ENCODE results near the gene GALNT9.

Gene GALNT9

GRCh38 chr12:132346471-132347175 lies 17.2 kb upstream of the GALNT9 start:
- Histone ChIP-seq H3K4me1 (ENCODE audit: control insufficient read depth, insufficient read depth, low read depth, low read length) (no peaks in the 10 kb centered on the region), H2BK15ac (ENCODE audit: low read depth, poor library complexity, severe bottlenecking) (no peak overlapping the region)
- 79% methylated on average over 20 of the region's 20 CpGs for WGBS

GRCh38 chr12:132345561-132346200 lies 16.3 kb upstream of the GALNT9 start:
- H3K27me3 ChIP-seq (ENCODE audit: control insufficient read depth in 1 of 2, insufficient read depth in 1 of 2, low read length in 2 of 2), result peaks cover 0 to 87% of the 10 kb centered on the region in 2 experiments
- 87% methylated on average over 37 of the region's 37 CpGs for WGBS
- no peak overlapping the region for H2AFZ ChIP-seq (ENCODE audit: low read depth, low read length)
- DNase-seq, result no peak
- H3K4me2 ChIP-seq (ENCODE audit: low read length, poor library complexity, severe bottlenecking), result no peak overlapping the region
- H4K91ac ChIP-seq (ENCODE audit: low read length), result no peak overlapping the region
- H3K9ac ChIP-seq (ENCODE audit: low read length), result no peak overlapping the region
- H2AK5ac ChIP-seq (ENCODE audit: low read length, severe bottlenecking), result no peak overlapping the region
- no peaks in the 10 kb centered on the region for H3K9me3 ChIP-seq (ENCODE audit: control insufficient read depth, low read length)
- no peak overlapping the region for H3K14ac ChIP-seq (ENCODE audit: low read length in 2 of 2)
- H3K36me3 ChIP-seq (ENCODE audit: control insufficient read depth in 1 of 2, insufficient read depth in 2 of 2, low read depth in 1 of 2, low read length in 2 of 2), result no peaks in the 10 kb centered on the region
- no peak overlapping the region for H3K18ac ChIP-seq (ENCODE audit: low read depth in 1 of 2, low read length in 2 of 2)
- H3K4me1 ChIP-seq (ENCODE audit: control insufficient read depth, insufficient read depth, low read depth, low read length), result no peaks in the 10 kb centered on the region
- no peak overlapping the region for H3K4me3 ChIP-seq (ENCODE audit: insufficient read depth in 1 of 2, low read depth in 1 of 2, low read length in 2 of 2)
- H2BK120ac ChIP-seq (ENCODE audit: low read depth, low read length), result no peak overlapping the region
- H2BK15ac ChIP-seq (ENCODE audit: low read depth, poor library complexity, severe bottlenecking), result no peak overlapping the region
- H2BK12ac ChIP-seq (ENCODE audit: low read length in 2 of 2), result no peak overlapping the region
- H3K23ac ChIP-seq (ENCODE audit: low read length in 2 of 2), result no peak overlapping the region
- H2BK5ac ChIP-seq (ENCODE audit: low read depth, low read length, poor library complexity, severe bottlenecking), result no peak overlapping the region
- H3K79me1 ChIP-seq (replicated peaks; ENCODE audit: low read length, poor library complexity, severe bottlenecking), result no peaks in the 10 kb centered on the region
- no peak overlapping the region for H4K8ac ChIP-seq (ENCODE audit: low read length)
- H3K27ac ChIP-seq (ENCODE audit: low read length, poor library complexity, severe bottlenecking), result no peak overlapping the region
- H3K4ac ChIP-seq (ENCODE audit: low read depth in 1 of 2, low read length in 2 of 2), result no peak overlapping the region

More at GRCh38 chr12:132346471-132347175, 17.2 kb upstream of the GALNT9 start:
- H3K9me3 ChIP-seq (ENCODE audit: control insufficient read depth, low read length), result no peaks in the 10 kb centered on the region
- no peak overlapping the region for H3K4me2 ChIP-seq (ENCODE audit: low read length, poor library complexity, severe bottlenecking)
- H3K9ac ChIP-seq (ENCODE audit: low read length), result no peak overlapping the region
- no peak for DNase-seq
- H2BK5ac ChIP-seq (ENCODE audit: low read depth, low read length, poor library complexity, severe bottlenecking), result no peak overlapping the region
- no peak overlapping the region for H2AK5ac ChIP-seq (ENCODE audit: low read length, severe bottlenecking)
- no peak overlapping the region for H2BK12ac ChIP-seq (ENCODE audit: low read length in 2 of 2)
- H3K18ac ChIP-seq (ENCODE audit: low read depth in 1 of 2, low read length in 2 of 2), result no peak overlapping the region
- H3K79me1 ChIP-seq (replicated peaks; ENCODE audit: low read length, poor library complexity, severe bottlenecking), result no peaks in the 10 kb centered on the region
- peaks cover 0 to 89% of the 10 kb centered on the region in 2 experiments for H3K27me3 ChIP-seq (ENCODE audit: control insufficient read depth in 1 of 2, insufficient read depth in 1 of 2, low read length in 2 of 2)
- H3K4me3 ChIP-seq (ENCODE audit: insufficient read depth in 1 of 2, low read depth in 1 of 2, low read length in 2 of 2), result no peak overlapping the region
- no peak overlapping the region for H3K27ac ChIP-seq (ENCODE audit: low read length, poor library complexity, severe bottlenecking)
- H4K91ac ChIP-seq (ENCODE audit: low read length), result no peak overlapping the region
- no peak overlapping the region for H3K4ac ChIP-seq (ENCODE audit: low read depth in 1 of 2, low read length in 2 of 2)
- no peak overlapping the region for H3K14ac ChIP-seq (ENCODE audit: low read length in 2 of 2)
- no peak overlapping the region for H2BK120ac ChIP-seq (ENCODE audit: low read depth, low read length)
- H3K36me3 ChIP-seq (ENCODE audit: control insufficient read depth in 1 of 2, insufficient read depth in 2 of 2, low read depth in 1 of 2, low read length in 2 of 2), result no peaks in the 10 kb centered on the region
- no peak overlapping the region for H4K8ac ChIP-seq (ENCODE audit: low read length)
- no peak overlapping the region for H2AFZ ChIP-seq (ENCODE audit: low read depth, low read length)
- H3K23ac ChIP-seq (ENCODE audit: low read length in 2 of 2), result no peak overlapping the region

- no peak overlapping the region for H3K4me3 ChIP-seq (ENCODE audit: insufficient read depth in 1 of 2, low read depth in 1 of 2, low read length in 2 of 2)
- no peak overlapping the region for H2BK12ac ChIP-seq (ENCODE audit: low read length in 2 of 2)
- no peak overlapping the region for H2BK15ac ChIP-seq (ENCODE audit: low read depth, poor library complexity, severe bottlenecking)
- no peak overlapping the region for H3K9ac ChIP-seq (ENCODE audit: low read length)
- no peak overlapping the region for H3K27ac ChIP-seq (ENCODE audit: low read length, poor library complexity, severe bottlenecking)
- no peak overlapping the region for H3K4me2 ChIP-seq (ENCODE audit: low read length, poor library complexity, severe bottlenecking)
- H3K14ac ChIP-seq (ENCODE audit: low read length in 2 of 2), result no peak overlapping the region
- no peaks in the 10 kb centered on the region for H3K36me3 ChIP-seq (ENCODE audit: control insufficient read depth in 1 of 2, insufficient read depth in 2 of 2, low read depth in 1 of 2, low read length in 2 of 2)
- WGBS, result 83% methylated on average over 17 of the region's 17 CpGs
- no peak overlapping the region for H3K23ac ChIP-seq (ENCODE audit: low read length in 2 of 2)
- no peak overlapping the region for H2AFZ ChIP-seq (ENCODE audit: low read depth, low read length)
- H3K79me1 ChIP-seq (replicated peaks; ENCODE audit: low read length, poor library complexity, severe bottlenecking), result no peaks in the 10 kb centered on the region
- no peak overlapping the region for H2BK5ac ChIP-seq (ENCODE audit: low read depth, low read length, poor library complexity, severe bottlenecking)
- no peak overlapping the region for H3K18ac ChIP-seq (ENCODE audit: low read depth in 1 of 2, low read length in 2 of 2)
- no peak overlapping the region for H3K4ac ChIP-seq (ENCODE audit: low read depth in 1 of 2, low read length in 2 of 2)
- no peaks in the 10 kb centered on the region for H3K9me3 ChIP-seq (ENCODE audit: control insufficient read depth, low read length)
- DNase-seq, result no peak
- peaks cover 0 to 90% of the 10 kb centered on the region in 2 experiments for H3K27me3 ChIP-seq (ENCODE audit: control insufficient read depth in 1 of 2, insufficient read depth in 1 of 2, low read length in 2 of 2)
- H4K8ac ChIP-seq (ENCODE audit: low read length), result no peak overlapping the region
- H3K4me1 ChIP-seq (ENCODE audit: control insufficient read depth, insufficient read depth, low read depth, low read length), result no peaks in the 10 kb centered on the region
- H4K91ac ChIP-seq (ENCODE audit: low read length), result no peak overlapping the region
- H2BK120ac ChIP-seq (ENCODE audit: low read depth, low read length), result no peak overlapping the region
- no peak overlapping the region for H2AK5ac ChIP-seq (ENCODE audit: low read length, severe bottlenecking)
Measured at GRCh38 chr12:132345126-132345525, 15.7 kb upstream of the GALNT9 start.

- no peaks in the 10 kb centered on the region for H3K4me1 ChIP-seq (ENCODE audit: control insufficient read depth, insufficient read depth, low read depth, low read length)
- H3K4me2 ChIP-seq (ENCODE audit: low read length, poor library complexity, severe bottlenecking), result no peak overlapping the region
- no peaks in the 10 kb centered on the region for H3K36me3 ChIP-seq (ENCODE audit: control insufficient read depth in 1 of 2, insufficient read depth in 2 of 2, low read depth in 1 of 2, low read length in 2 of 2)
- H4K91ac ChIP-seq (ENCODE audit: low read length), result no peak overlapping the region
- no peak overlapping the region for H3K23ac ChIP-seq (ENCODE audit: low read length in 2 of 2)
- no peaks in the 10 kb centered on the region for H3K9me3 ChIP-seq (ENCODE audit: control insufficient read depth, low read length)
- H3K18ac ChIP-seq (ENCODE audit: low read depth in 1 of 2, low read length in 2 of 2), result no peak overlapping the region
- H3K14ac ChIP-seq (ENCODE audit: low read length in 2 of 2), result no peak overlapping the region
- H3K79me1 ChIP-seq (replicated peaks; ENCODE audit: low read length, poor library complexity, severe bottlenecking), result no peaks in the 10 kb centered on the region
- H3K27ac ChIP-seq (ENCODE audit: low read length, poor library complexity, severe bottlenecking), result no peak overlapping the region
- H2AFZ ChIP-seq (ENCODE audit: low read depth, low read length), result no peak overlapping the region
- H2BK15ac ChIP-seq (ENCODE audit: low read depth, poor library complexity, severe bottlenecking), result no peak overlapping the region
- WGBS, result 87% methylated on average over 23 of the region's 23 CpGs
- H4K8ac ChIP-seq (ENCODE audit: low read length), result no peak overlapping the region
- no peak overlapping the region for H2AK5ac ChIP-seq (ENCODE audit: low read length, severe bottlenecking)
- H3K27me3 ChIP-seq (ENCODE audit: control insufficient read depth in 1 of 2, insufficient read depth in 1 of 2, low read length in 2 of 2), result peaks cover 0 to 85% of the 10 kb centered on the region in 2 experiments
- H3K9ac ChIP-seq (ENCODE audit: low read length), result no peak overlapping the region
- no peak overlapping the region for H3K4me3 ChIP-seq (ENCODE audit: insufficient read depth in 1 of 2, low read depth in 1 of 2, low read length in 2 of 2)
- H2BK5ac ChIP-seq (ENCODE audit: low read depth, low read length, poor library complexity, severe bottlenecking), result no peak overlapping the region
- no peak overlapping the region for H3K4ac ChIP-seq (ENCODE audit: low read depth in 1 of 2, low read length in 2 of 2)
- no peak overlapping the region for H2BK120ac ChIP-seq (ENCODE audit: low read depth, low read length)
- no peak for DNase-seq
- H2BK12ac ChIP-seq (ENCODE audit: low read length in 2 of 2), result no peak overlapping the region
Measured at GRCh38 chr12:132344601-132345000, 15.2 kb upstream of the GALNT9 start.
